GM04504 (cell line): Measurements from ENCODE around the gene RDH12.
A peak's percentile ranks its signal among the peaks of the same experiment; 100 is the strongest.
"Not testable (repeated sequence)": the region's sequence is repeated elsewhere in the genome, so short reads cannot be mapped to it uniquely, and the experiment has no call there.

Experiments used
- DNase-seq: peaks from one replicate; pipeline ENCODE4 v3.0.0-alpha.2; 2012; ENCODE audit warnings: low read depth

RDH12 gene

GRCh38 chr14:67701492-67701891 lies at the start of gene RDH12:
Gene RDH12, plus strand, starts transcription at chr14:67701886. Its CDS starts 20,757 bp downstream, at chr14:67722643.
- DNase-seq, result not testable (repeated sequence)

- no peak for DNase-seq
Observed at GRCh38 chr14:67652189-67652588, 49.5 kb upstream of the RDH12 start.

DNA sequence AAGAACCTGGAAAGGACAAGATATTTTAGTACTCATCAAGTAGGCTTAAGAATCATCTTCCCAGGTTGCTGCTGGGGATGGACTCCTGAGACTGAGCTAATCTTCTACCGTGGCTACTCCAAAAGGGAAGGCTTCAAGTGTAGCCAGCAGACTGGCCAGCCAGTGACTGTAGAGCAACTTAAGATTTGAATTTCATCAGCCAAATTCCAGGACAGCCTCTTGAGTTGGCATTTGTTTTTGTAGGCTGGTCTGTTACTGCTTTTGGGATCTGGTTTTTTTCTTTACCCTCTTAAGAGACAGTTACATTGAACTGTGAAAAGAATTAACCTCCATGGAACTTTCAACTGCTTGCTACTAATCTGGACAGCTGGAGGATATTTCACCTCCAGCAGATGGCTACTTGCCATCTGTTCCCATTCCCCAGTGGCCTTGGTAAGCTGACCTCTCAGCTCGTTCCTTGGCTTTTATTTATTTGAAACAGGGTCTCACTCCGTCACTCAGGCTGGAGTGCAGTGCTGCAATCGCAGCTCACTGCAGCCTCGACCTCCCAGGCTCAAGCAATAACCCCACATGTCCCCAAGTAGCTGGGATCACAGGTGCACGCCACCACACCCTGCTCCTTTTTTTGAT lies 47.9 kb upstream of the RDH12 start:
- DNase-seq, result peak; percentile 24

- DNase-seq, result no peak
Observed at GRCh38 chr14:67663633-67664032, 38.1 kb upstream of the RDH12 start.

DNA sequence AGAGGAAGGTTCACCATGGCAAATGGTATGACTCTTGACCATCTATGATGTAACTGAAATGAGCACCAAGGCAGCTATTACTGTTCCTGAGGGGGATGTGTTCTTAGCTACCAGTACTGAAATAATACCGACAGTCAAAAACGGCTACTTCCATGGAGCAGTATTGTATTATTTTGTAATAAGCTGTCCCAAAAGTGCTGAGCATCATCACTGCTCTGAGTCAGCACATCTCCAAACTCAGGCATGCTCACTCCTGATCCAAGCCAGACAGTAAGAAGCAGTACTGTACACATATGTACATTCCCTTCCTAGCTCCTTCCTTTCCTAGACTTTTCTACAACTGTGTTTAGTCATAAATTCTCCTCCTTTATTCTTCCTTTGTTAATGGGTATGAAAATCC lies 35.8 kb upstream of the RDH12 start:
- no peak for DNase-seq

DNA sequence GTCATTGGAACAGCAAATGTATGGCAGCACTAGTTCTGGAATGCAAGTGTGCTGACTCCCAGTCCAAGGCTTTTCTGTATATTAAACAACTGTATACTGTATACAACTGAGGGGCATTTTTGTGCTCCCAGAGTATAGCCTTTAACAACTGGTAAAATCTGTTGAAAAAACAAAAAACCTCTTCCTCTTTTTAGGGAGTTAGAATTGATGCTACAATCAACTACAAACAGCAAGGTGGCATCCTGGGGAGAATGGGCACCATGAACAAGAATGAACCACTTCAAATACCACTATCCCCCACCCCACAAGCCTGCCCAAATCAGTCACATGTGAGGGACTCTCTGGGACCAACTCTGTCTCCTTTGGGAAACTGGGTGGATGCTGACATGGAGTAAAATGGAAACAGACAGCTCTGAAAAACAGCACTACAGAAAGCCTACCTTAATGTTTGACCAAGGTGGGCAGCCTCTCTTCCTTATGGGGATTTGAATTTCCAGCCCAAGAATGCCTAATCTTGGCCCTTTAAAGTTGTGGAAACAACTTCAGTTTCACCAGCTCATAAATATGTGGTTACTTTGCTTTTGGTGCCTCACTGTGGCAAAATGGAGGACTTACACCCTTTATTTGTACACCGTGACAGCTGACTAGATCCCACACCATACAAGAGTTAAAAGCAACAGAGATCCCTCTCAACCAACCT lies 34.8 kb upstream of the RDH12 start:
- no peak for DNase-seq

- no peak for DNase-seq
Observed at GRCh38 chr14:67668559-67668958, 33.1 kb upstream of the RDH12 start.

DNA sequence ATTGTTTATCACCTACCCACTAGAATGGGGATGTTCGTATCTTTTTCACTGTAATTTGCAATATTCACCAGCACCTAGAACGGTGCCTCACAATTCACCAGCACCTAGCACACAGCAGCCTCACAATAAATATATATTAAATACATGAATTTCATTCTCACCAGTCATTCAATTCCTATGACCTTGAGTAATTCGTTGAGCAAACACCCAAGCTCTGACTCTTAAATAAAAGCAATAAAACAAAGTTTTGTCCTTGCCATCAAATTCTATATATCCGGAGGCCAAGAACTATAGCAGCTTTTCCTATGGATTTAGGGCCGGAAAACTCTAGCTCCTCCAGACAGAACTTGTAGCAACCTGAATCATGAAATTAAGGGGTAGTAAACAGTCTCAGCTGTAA lies 28.2 kb upstream of the RDH12 start:
- DNase-seq, result no peak

GRCh38 chr14:67674139-67674479 lies 27.6 kb upstream of the RDH12 start:
- DNase-seq, result no peak

DNA sequence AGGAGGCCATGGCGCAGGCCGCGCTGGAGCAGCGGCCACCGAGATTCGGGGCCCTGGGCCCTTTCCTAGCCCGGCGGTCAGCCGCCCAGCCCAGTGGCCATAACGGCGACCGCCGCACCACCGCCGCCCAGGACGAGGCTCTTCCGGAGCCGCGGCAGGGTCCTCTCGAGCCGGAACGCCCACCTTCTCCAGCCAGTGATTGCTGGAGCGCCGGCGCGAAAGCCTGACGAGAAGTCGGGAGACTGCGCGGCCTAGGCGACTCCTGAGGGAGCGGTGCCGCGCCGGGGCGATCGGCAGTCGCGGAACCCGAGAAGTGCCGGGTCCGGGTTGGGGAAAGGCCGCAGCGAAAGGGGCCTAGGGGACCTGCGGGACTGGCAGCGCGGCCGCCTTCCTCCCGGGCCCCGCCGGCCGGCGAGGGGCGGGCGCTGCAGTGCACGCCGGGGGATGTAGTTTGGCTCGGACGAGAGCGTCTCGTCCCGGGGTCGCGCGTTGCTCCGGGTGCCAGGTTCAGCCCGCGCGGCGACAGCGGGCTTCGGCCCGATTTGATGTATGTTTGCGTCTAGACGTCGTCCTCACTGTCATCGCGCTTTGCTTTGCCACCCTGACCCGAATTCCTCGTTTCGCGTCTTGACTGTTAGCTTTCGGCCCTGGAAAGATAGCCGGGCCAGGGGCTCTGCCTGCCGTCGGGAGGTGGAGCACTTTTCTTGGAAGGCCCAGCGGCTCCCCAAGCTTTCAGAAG lies 27.0 kb upstream of the RDH12 start, which contains the start of gene VTI1B:
Gene VTI1B (minus strand): TSS at position 153 of the 739 bp plus-strand sequence. CDS start 143 bp downstream, at position 10.
- DNase-seq, result peak; percentile 55

- DNase-seq, result no peak
Observed at GRCh38 chr14:67675219-67675582, 26.5 kb upstream of the RDH12 start.

- no peak for DNase-seq
Observed at GRCh38 chr14:67679006-67679405, 22.7 kb upstream of the RDH12 start.

- DNase-seq, result peak; percentile 59
Observed at GRCh38 chr14:67680121-67680602, 21.5 kb upstream of the RDH12 start.

DNA sequence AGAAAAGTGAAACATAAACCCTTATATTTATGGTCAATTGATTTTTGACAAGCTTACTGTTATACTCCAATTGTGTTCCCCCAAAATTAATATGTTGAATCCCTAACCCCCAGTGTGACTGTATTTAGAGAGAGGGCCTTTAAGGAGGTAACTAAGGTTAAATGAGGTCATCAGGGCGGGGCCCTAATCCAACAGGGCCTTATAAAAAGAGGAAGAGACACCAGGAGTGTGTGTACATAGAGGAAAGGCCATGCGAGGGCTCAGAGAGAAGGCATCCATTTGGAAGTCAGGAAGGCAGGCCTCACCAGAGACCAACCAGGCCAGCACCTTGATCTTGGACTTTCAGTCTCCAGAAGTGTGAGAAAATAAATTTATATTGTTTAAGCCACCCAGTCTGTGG lies 20.7 kb upstream of the RDH12 start:
- DNase-seq, result no peak

GRCh38 chr14:67683842-67684241 lies 17.8 kb upstream of the RDH12 start:
- DNase-seq, result no peak

GRCh38 chr14:67690011-67690410 lies 11.7 kb upstream of the RDH12 start:
- no peak for DNase-seq

GRCh38 chr14:67694791-67695393 lies 6.8 kb upstream of the RDH12 start:
- DNase-seq, result peak; percentile 67

DNA sequence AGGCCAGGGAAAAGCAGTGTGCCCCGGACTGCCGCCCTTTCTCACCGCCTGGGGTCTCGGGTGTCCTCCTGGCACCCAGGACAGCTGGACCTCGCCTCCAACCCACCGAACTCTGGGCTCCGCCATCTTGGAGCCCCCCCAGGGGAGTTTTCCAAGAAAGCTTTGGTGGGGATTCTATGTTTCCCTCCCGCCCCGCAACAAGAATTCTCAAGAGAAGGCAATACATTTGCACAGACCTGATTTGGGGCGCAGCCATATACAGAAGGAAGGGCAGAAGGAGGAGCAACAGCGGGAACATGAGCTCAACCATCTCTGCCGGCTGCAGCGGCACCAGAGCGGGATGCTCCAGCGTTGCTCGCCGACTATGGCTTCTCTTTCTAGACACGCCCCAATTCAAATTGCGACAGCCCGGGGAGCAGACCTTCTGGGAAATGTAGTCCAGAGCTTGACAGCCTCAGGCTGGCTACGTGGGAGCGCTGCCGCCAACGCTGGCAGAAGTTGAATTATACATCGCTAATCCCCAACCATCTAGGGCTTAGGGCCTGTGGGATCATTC lies 6.2 kb upstream of the RDH12 start, which contains the start of gene RDH11:
Gene RDH11 (minus strand): TSS at position 371 of the 556 bp plus-strand sequence. CDS start 61 bp downstream, at position 310.
- peak; percentile 79 for DNase-seq

DNA sequence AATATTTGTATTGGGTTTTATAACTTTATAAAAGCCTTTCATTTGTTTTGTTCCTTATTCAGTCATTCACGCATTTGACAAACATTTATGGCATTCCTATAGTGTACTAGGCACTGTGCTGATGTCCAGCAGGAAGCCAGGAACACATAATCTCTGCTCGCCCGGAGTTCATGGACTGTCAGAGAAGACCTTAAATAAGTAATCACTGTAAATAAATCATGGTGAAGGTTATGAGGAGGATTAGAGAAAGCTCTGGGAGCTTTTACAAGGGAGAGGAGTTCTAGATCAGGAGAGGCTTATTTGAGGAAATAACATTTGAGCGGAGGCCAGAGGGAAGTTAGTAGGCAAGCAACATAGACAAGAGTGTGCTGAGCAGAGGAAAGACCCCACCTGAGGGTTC lies 4.7 kb upstream of the RDH12 start:
- DNase-seq, result no peak

DNA sequence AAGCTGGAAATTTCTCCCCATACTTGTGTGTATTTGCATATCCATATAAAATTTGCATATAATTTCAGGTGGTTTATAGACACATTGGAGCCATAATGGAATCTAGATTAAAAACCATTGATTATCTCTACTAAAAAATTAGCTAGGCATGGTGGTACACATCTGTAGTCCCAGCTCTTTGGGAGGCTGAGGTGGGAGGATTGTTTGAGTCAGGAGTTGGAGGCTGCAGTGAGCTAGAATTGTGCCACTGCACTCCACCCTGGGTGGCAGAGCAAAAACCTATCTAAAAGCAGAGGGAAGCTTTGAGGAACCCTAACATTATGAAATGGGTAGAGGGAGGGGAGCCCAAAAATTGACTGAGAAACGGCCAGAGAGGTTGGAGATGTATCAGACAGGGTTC lies 3.5 kb upstream of the RDH12 start:
- DNase-seq, result no peak

- no peak for DNase-seq
Observed at GRCh38 chr14:67703997-67704396, 2.3 kb downstream of the RDH12 start.

DNA sequence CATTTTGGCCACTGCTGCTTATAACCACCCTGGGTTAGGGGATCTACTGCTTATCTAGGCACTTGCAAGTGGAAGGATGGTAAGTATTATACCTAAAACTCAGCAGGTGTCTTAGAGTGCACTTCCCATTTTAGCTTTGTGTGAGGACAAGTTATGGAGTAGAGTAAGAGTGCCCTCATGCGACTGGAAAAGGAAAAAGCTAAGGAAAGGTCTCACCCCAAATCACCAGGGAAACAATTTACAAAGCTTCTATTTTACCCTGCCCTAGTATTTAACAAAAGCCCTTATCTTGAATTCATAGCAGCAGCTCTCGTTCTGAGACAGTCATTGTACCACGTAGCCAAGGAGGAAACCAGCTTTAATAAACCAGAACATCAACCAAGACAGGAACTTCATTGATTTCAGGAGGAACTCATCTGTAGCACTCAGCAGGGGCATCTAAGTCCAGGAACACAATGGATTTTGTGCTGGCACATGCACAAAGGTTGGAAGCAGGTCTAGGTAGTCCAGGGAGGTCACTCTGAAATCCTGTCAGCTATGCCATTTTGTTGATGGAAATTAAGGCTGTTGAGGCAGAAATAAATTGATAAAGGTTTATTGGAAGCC lies 2.9 kb downstream of the RDH12 start:
- peak; percentile 24 for DNase-seq
